HEK293 (cell line): ENCODE measurements around the gene GNB5.

Experiments
- CTCF ChIA-PET: fragments of 350-600 bp; formaldehyde crosslinking; extraction: SDS; loops from one replicate; lab custom pipeline; 2021; ENCODE audit warnings: antibody characterized with exemption; lab: Yijun Ruan, JAX
- POLR2A ChIA-PET: fragments of 300-600 bp; formaldehyde crosslinking; extraction: SDS; loops from one replicate; lab custom pipeline; 2020; ENCODE audit warnings: antibody characterized with exemption, inconsistent platforms; lab: Yijun Ruan, JAX
- H3K27ac ChIP-seq: fragments of 200-500 bp; sonication (Bioruptor generic); 2 replicates; pipeline ENCODE4 v1.5.1; 2014; ENCODE audit warnings: low read depth, low read length, control low read depth, inconsistent platforms; ENCODE audit errors: extremely low read depth
- H3K36me3 ChIP-seq, 2 experiments: fragments of 200-500 bp in 1 of 2; sonication (Bioruptor generic) in 1 of 2; 1 replicate in 1 of 2; 2 replicates in 1 of 2; pipeline ENCODE4 v1.5.1; 2014 to 2017; ENCODE audit warnings: inconsistent platforms in 2 of 2, low read length in 2 of 2; ENCODE audit not compliant: control insufficient read depth in 2 of 2, insufficient read depth in 1 of 2
- H3K4me1 ChIP-seq: fragments of 200-500 bp; sonication (Bioruptor generic); 2 replicates; pipeline ENCODE4 v1.5.1; 2014; ENCODE audit warnings: mild to moderate bottlenecking, low read length, inconsistent platforms; ENCODE audit not compliant: control insufficient read depth, insufficient read depth
- H3K4me3 ChIP-seq: 2 replicates; pipeline ENCODE4 v1.5.1; 2011; ENCODE audit warnings: low read depth, mild to moderate bottlenecking, control low read depth, low read length, moderate library complexity
- H3K9me3 ChIP-seq: fragments of 200-500 bp; sonication (Bioruptor generic); 2 replicates; pipeline ENCODE4 v1.5.1; 2014; ENCODE audit warnings: low read depth, low read length, inconsistent platforms; ENCODE audit not compliant: control insufficient read depth, insufficient read depth
- EGR2 ChIP-seq: fragments of 450-650 bp; formaldehyde crosslinking; IDR thresholded peaks from 2 replicates; pipeline ENCODE4 v1.5.1; 2016; ENCODE audit warnings: low read depth, missing biosample characterization, missing genetic modification characterization
- ELK4 ChIP-seq: IDR thresholded peaks from 2 replicates; pipeline ENCODE4 v1.6.1; 2011; ENCODE audit warnings: mild to moderate bottlenecking, low read depth, low read length, borderline replicate concordance
- GLIS1 ChIP-seq: fragments of 450-650 bp; formaldehyde crosslinking; IDR thresholded peaks from 2 replicates; pipeline ENCODE4 v1.5.1; 2016; ENCODE audit warnings: missing biosample characterization, missing genetic modification characterization
- PATZ1 ChIP-seq: fragments of 450-650 bp; formaldehyde crosslinking; IDR thresholded peaks from 2 replicates; pipeline ENCODE4 v1.5.1; 2016; ENCODE audit warnings: missing biosample characterization, missing genetic modification characterization
- REST ChIP-seq: fragments of 450-650 bp; formaldehyde crosslinking; IDR thresholded peaks from 2 replicates; pipeline ENCODE4 v1.5.1; 2016; ENCODE audit warnings: missing biosample characterization, missing genetic modification characterization
- ZBTB10 ChIP-seq: fragments of 450-650 bp; formaldehyde crosslinking; IDR thresholded peaks from 2 replicates; pipeline ENCODE4 v1.5.1; 2016; ENCODE audit warnings: missing biosample characterization, missing genetic modification characterization
- ZNF138 ChIP-seq: fragments of 450-650 bp; formaldehyde crosslinking; IDR thresholded peaks from 2 replicates; pipeline ENCODE4 v1.5.1; 2016; ENCODE audit warnings: missing biosample characterization, missing genetic modification characterization, borderline replicate concordance
- ZNF266 ChIP-seq: fragments of 450-650 bp; formaldehyde crosslinking; IDR thresholded peaks from 2 replicates; pipeline ENCODE4 v1.5.1; 2016; ENCODE audit warnings: missing biosample characterization, missing genetic modification characterization, low read depth
- ZNF280D ChIP-seq: fragments of 450-650 bp; formaldehyde crosslinking; IDR thresholded peaks from 2 replicates; pipeline ENCODE4 v1.5.1; 2016; ENCODE audit warnings: missing biosample characterization, missing genetic modification characterization
- ZNF362 ChIP-seq: fragments of 450-650 bp; formaldehyde crosslinking; IDR thresholded peaks from 2 replicates; pipeline ENCODE4 v1.5.1; 2016; ENCODE audit warnings: missing biosample characterization, missing genetic modification characterization
- ZNF37A ChIP-seq: fragments of 450-650 bp; IDR thresholded peaks from 2 replicates; pipeline ENCODE4 v1.5.1; 2018; ENCODE audit warnings: missing biosample characterization, missing genetic modification characterization
- ZNF423 ChIP-seq: fragments of 450-650 bp; formaldehyde crosslinking; IDR thresholded peaks from 2 replicates; pipeline ENCODE4 v1.5.1; 2016; ENCODE audit warnings: missing biosample characterization, missing genetic modification characterization
- ZNF529 ChIP-seq: fragments of 450-650 bp; formaldehyde crosslinking; IDR thresholded peaks from 2 replicates; pipeline ENCODE4 v1.5.1; 2017; ENCODE audit warnings: missing genetic modification characterization, missing biosample characterization; ENCODE audit not compliant: insufficient replicate concordance
- ZNF548 ChIP-seq: fragments of 450-650 bp; formaldehyde crosslinking; IDR thresholded peaks from 2 replicates; pipeline ENCODE4 v1.5.1; 2016; ENCODE audit warnings: missing biosample characterization, missing genetic modification characterization
- ZNF558 ChIP-seq: fragments of 450-650 bp; formaldehyde crosslinking; IDR thresholded peaks from 2 replicates; pipeline ENCODE4 v1.5.1; 2016; ENCODE audit warnings: missing biosample characterization, missing genetic modification characterization
- ZNF561 ChIP-seq: fragments of 450-650 bp; IDR thresholded peaks from 2 replicates; pipeline ENCODE4 v1.5.1; 2018; ENCODE audit warnings: missing biosample characterization, missing genetic modification characterization, borderline replicate concordance
- ZNF660 ChIP-seq: fragments of 450-650 bp; IDR thresholded peaks from 2 replicates; pipeline ENCODE4 v1.5.1; 2018; ENCODE audit warnings: missing biosample characterization, mild to moderate bottlenecking, missing genetic modification characterization
- ZNF704 ChIP-seq: fragments of 450-650 bp; formaldehyde crosslinking; IDR thresholded peaks from 2 replicates; pipeline ENCODE4 v1.5.1; 2016; ENCODE audit warnings: missing biosample characterization, missing genetic modification characterization
- ZSCAN4 ChIP-seq: fragments of 450-650 bp; formaldehyde crosslinking; IDR thresholded peaks from 2 replicates; pipeline ENCODE4 v1.5.1; 2017; ENCODE audit warnings: missing biosample characterization, missing genetic modification characterization

Gene GNB5

GRCh38 chr15:52206446-52206845, 15.3 kb upstream of the GNB5 start:
- no peak overlapping the region for H3K4me3 ChIP-seq
- no peaks in the 10 kb centered on the region for H3K9me3 ChIP-seq
- no peaks in the 10 kb centered on the region for H3K4me1 ChIP-seq
- TF ChIP-seq REST (tag by site-specific recombination), result no peak
- TF ChIP-seq ZNF362 (tag by site-specific recombination), result no peak
- no peak for TF ChIP-seq PATZ1
- no peak for TF ChIP-seq ZNF660
- no peak for TF ChIP-seq ZNF138 (tag by site-specific recombination)
- TF ChIP-seq ZNF266 (tag by site-specific recombination), result no peak
- no peak for TF ChIP-seq GLIS1 (tag by site-specific recombination)
- no peak for TF ChIP-seq ZBTB10 (tag by site-specific recombination)
- no peak for TF ChIP-seq EGR2 (tag by site-specific recombination)
- no peak for TF ChIP-seq ZNF423 (tag by site-specific recombination)
- no peak for TF ChIP-seq ZSCAN4 (tag by site-specific recombination)
- TF ChIP-seq ELK4, result no peak
- TF ChIP-seq ZNF561, result no peak
- H3K36me3 ChIP-seq, result peaks cover 8 to 46% of the 10 kb centered on the region in 2 experiments
- ChIA-PET CTCF (interaction anchor here (0.7 kb wide), 1 partner anchor 387 kb away, joined by 3 read pairs; no protein-coding TSS in a partner anchor), POLR2A (no interaction called here)
- H3K27ac ChIP-seq, result no peak overlapping the region

GRCh38 chr15:52204657-52205056, 13.5 kb upstream of the GNB5 start:
- ChIA-PET CTCF (interaction anchor here (0.9 to 1.3 kb wide), 3 partner anchors 10 to 127 kb away, joined by 3 read pairs; no protein-coding TSS in a partner anchor), POLR2A (no interaction called here)
- no peak overlapping the region for H3K27ac ChIP-seq
- no peaks in the 10 kb centered on the region for H3K4me1 ChIP-seq
- no peaks in the 10 kb centered on the region for H3K9me3 ChIP-seq
- H3K4me3 ChIP-seq, result no peak overlapping the region
- peaks cover 8 to 38% of the 10 kb centered on the region in 2 experiments for H3K36me3 ChIP-seq
- TF ChIP-seq ZNF548 (tag by site-specific recombination) (no peak), ZNF37A (no peak), ZNF704 (tag by site-specific recombination) (no peak), ZNF280D (tag by site-specific recombination) (no peak), ZNF529 (tag by site-specific recombination) (no peak), ZNF558 (tag by site-specific recombination) (no peak)
